OCI-LY3 (cell line): Measurements from ENCODE around the gene ERGIC1.

Source experiments
- CTCF ChIP-seq: fragments of 200-600, 300-600 bp; sonication (generic); IDR thresholded peaks from 2 replicates; pipeline ENCODE4 v1.5.1; 2014; ENCODE audit warnings: antibody characterized with exemption, low read length, low read depth
- EZH2phosphoT487 ChIP-seq: fragments of 200-600 bp; shearing (Covaris generic); IDR thresholded peaks from 2 replicates; pipeline ENCODE4 v1.6.1; 2018; ENCODE audit warnings: antibody characterized with exemption, mixed run types, low read depth

GRCh38 chr5:172902497-172903472, 68.7 kb downstream of the ERGIC1 start:
- peak; percentile 44 for TF ChIP-seq CTCF
- no peak for TF ChIP-seq EZH2phosphoT487
